SIG-M5 treated with dmso at 0.1 percent for 504 hours (cell line): ENCODE results near the gene UBALD2.

Source experiments
- DNase-seq: peaks from one replicate; lab custom pipeline; 2025; ENCODE audit not compliant: unreplicated experiment; lab: John Stamatoyannopoulos, UW

The UBALD2 gene

DNA sequence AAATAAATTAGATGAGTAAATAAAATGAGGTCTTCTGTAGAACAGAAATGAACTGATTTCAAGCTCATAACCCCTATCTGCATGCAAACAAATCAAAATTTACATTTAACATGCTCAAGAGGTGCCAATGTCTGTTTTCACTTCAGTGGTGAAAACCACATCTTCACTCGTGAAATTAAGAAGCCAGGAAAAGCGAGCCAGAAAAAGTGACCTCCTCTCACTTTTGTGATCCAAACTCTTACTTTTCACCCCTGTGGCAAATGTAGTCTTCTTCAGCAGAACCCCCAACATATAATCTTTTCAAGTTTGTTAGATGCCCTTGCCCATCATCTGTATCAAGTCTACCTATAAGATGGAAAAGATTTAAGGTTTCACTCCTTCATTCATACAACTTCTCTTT lies 52.4 kb downstream of the UBALD2 start:
- no peak for DNase-seq

DNA sequence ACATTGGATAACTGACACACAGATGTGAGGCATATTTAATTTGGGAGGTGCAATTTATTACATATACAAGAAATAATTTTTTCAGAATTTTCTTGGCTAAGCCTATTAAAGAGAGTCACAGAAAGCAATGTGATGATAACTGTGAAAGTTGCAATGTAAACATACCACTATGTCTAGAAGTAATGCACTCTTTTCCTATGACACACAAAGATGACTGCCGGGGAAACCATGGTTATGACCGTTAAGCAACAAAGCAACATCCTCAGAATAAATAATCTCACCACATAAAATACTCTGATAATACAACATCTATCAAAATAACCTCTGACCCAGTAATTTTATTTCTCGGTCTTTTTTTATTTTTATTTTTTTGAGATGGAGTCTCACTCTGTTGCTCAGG lies 53.4 kb downstream of the UBALD2 start:
- DNase-seq, result no peak
